ENCODE measurements around the gene MYBPC2.

GRCh38 chr19:50507376-50507775 is 74.7 kb downstream of the MYBPC2 start:
- TF ChIP-seq CTCF (conservative IDR thresholded peaks at IDR 0.05 in 1 of 2, IDR thresholded peaks at IDR 0.05 in 1 of 2; ENCODE audit: extremely low read depth in 1 of 2, insufficient read depth in 1 of 2, low read depth in 1 of 2, low read length in 2 of 2) (no peak), EZH2 (IDR thresholded peaks at IDR 0.05; ENCODE audit: borderline replicate concordance, low read length) (no peak)
